Myocyte (in vitro differentiated cells): ENCODE results near the gene REG1B. TPM values are rescaled to one million over a fixed set of nuclear protein-coding genes. Genes with fewer than 3 reads are reported as not detected.

Source experiments
- DNase-seq: peaks from one replicate; pipeline ENCODE4 v3.0.0-alpha.2; 2012; ENCODE audit warnings: low read depth
- polyA plus RNA-seq: library from polyadenylated mRNA; unstranded; fragments of >200 nt; gene quantifications from one replicate; pipeline ENCODE4 v1.2.1, GENCODE V29; 2012; ENCODE audit warnings: missing spikeins
- total RNA-seq: library from RNA; depleted of rRNA; stranded (reverse); fragments of >200 nt; gene quantifications from 2 replicates; pipeline ENCODE4 v1.2.3, GENCODE V29; 2014

Gene REG1B, protein sequence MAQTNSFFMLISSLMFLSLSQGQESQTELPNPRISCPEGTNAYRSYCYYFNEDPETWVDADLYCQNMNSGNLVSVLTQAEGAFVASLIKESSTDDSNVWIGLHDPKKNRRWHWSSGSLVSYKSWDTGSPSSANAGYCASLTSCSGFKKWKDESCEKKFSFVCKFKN
- total RNA-seq, result not detected in 2 replicates
- polyA plus RNA-seq, result not detected

DNA sequence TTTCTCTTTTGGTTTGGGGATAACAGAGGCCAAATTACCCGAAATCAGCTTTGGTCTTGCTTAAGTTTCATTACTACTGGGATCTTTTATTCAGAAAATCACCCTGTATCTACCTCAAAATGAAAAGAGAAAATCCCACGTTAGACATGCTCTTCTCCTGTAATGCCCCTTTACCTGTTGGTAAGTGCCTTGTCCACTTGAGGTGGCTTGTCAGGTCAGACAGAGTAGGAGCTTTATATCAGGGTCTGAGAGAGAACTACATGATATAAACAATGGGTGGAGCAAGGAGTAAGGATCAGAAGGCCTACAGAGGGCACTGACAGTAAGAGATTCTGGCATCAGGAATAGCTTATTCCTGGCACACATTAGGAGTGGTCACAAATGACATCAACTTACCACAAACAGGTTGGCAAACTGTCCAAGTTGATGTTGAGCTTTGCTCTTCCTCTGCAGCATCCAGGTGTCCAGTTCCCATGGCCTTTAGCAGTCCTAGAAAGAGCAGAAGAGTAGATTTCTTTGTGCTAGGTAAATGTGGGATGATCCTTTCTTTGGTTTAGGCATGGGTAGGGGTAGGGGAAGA lies at the start of gene REG1B:
REG1B (minus strand) TSS at position 209 of the 580 bp plus-strand sequence. CDS start 381 bp downstream, outside the sequence.
- DNase-seq, result no peak

- no peak for DNase-seq
Observed at GRCh38 chr2:79131687-79132086, 43.9 kb upstream of the REG1B start.

DNA sequence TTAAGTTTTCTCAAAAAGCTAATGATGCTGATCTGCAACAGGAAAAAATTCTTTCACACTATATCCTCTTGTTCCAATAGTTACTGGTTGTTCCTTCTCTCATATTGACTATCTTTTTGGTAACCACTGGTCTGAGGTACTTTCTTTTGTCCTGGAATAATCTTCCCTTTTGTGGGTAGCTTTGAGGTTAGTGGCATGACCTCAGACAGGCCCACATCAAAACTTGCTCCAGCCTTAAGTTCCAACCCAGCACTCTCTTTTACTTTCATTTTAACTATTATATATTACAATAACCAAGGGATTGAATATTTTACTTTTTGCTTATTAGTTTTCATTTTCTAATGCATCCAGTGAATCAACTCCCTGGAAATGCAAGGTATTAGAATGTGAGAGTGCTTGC lies 42.0 kb upstream of the REG1B start:
- DNase-seq, result no peak

- no peak for DNase-seq
Observed at GRCh38 chr2:79129260-79129659, 41.5 kb upstream of the REG1B start.

- no peak for DNase-seq
Observed at GRCh38 chr2:79128406-79128805, 40.6 kb upstream of the REG1B start.

- DNase-seq, result no peak
Observed at GRCh38 chr2:79125721-79125985, 37.9 kb upstream of the REG1B start.

- no peak for DNase-seq
Observed at GRCh38 chr2:79124907-79125720, 37.3 kb upstream of the REG1B start.

- DNase-seq, result no peak
Observed at GRCh38 chr2:79122676-79123075, 34.9 kb upstream of the REG1B start.

DNA sequence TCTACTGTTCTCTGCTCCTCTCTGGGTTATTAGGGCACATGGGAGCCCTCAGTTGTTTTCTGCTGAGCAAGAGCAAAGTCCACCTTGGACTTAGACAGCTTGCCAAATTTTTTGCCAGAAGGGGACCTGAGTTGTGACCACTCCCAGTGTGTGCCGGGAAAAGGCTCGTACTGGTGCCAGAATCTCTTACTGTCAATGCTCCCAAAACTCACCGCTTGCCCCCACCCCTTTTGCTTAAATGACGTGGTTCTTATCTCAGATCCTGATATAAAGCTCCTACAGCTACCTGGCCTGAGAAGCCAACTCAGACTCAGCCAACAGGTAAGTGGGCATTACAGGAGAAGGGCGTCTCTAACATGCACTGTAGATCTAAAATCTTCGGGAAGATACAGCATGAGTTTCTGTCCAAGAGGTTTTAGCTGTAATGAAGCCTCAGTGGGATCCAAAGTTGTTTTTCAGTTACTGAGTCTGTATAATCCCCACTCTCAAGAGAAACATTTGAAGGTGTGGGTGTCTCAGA lies 32.5 kb upstream of the REG1B start, which contains the start of gene REG1A:
REG1A (plus strand) TSS at position 295 of the 520 bp plus-strand sequence. CDS start 374 bp downstream, outside the sequence.
- no peak for DNase-seq

DNA sequence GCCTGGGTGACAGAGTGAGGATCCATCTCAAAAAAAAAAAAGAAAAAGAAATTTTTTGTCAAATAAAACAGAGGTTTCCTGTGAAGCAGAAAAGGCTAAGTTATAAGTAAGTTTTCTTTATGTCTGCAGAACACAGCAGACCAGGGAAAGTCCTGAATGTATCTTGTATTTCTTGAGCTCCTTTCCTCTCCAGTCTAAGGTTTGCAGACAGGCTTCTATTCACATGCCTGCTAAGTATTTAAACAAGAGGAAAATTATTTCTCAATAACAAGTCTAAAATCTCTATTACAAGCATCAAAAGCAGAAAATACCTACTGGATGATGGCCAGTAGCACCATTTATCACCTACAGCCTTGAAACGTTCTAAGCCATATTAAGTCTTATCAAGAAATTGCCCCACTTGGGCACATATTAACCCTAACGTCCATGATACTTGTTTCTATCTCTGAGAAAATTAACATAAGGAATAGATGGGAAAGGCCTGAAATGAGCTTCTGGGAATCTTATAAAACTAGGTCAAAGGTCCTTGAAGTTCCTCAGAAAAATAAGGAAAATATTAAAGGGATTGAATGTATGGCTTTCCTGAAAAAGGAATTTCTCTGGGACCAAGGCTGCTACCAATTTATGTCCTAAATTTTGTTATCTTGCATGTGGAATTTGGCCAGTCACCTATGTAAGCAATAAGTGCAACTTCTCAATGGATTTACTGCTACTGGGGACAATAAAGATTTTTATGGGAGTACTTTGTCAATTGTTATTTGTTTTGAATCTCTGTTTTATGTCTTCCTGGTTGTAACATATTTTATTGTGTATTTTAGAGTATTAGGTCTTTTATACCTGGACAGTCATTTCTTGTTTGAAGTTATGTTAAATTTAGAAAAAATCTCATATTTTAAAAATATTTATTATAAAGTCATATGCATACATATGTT lies 29.5 kb upstream of the REG1B start:
- no peak for DNase-seq

- DNase-seq, result no peak
Observed at GRCh38 chr2:79114797-79115494, 27.2 kb upstream of the REG1B start.

- no peak for DNase-seq
Observed at GRCh38 chr2:79112269-79112668, 24.5 kb upstream of the REG1B start.

GRCh38 chr2:79105259-79105658 lies 17.5 kb upstream of the REG1B start:
- DNase-seq, result no peak

GRCh38 chr2:79103214-79103613 lies 15.4 kb upstream of the REG1B start:
- no peak for DNase-seq

DNA sequence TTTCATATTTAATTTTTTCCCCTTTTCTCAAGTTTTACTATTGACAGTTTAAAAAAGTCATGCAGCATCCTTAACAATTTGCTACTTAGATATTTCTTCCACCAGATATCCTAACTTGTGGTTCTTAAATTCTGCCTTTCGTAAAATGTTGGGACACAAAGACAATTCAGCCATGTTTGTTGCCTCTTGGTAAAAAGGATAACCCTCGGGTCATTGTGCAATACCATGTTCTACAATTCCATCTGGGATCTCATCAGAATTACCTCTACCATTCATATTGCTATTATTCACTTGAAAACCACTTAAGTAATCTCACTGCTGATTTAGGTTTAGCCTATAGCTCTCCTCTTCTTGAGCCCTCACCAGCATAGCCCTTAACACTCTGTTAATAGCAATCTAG lies 13.2 kb upstream of the REG1B start:
- DNase-seq, result no peak

- no peak for DNase-seq
Observed at GRCh38 chr2:79100285-79100684, 12.5 kb upstream of the REG1B start.

DNA sequence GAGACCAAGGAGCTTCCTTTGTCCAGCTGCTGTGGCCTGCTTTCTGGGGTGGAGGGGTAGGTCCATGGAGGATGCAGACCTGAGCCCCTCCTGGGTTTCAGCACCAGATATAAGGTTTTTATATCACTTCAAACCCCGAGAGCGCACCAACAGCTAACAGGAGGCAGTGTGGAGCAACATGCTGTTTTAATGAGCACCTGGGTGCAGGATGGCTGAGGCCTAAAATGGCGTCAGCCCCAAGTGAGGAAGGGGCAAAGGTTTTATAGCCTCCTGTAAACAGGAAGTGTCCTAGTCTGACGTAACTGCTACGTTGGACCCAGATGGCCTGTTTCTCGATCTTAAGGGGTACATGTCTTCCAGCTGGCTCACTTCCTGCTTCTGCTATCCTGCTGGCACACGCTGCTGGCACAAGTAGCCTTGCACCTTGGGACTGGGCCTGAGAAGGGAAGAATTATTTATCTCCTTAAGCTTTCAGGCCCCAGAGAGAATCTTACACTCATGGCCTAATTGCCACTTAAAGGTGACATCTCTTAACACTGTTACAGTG lies 11.4 kb upstream of the REG1B start:
- no peak for DNase-seq

DNA sequence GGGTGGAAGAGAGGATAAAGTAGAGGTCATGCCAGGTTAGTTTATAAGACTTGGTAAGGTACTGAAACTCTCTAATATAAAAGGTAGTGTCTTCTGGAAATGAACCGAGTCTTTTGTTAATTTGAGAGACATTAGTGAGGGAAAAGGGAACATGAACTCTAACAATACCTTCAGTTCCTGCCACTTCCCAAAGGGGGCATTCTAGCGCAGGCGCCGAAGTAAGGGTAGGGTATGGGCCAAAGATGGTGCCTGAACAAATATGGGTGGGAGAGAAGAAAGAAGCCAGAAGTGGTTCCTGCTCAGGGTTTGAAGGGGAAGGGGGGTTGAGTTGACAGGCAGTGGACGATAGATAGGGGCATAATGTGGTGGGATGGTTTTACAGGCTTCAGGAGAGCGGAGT lies 10.1 kb upstream of the REG1B start:
- no peak for DNase-seq

GRCh38 chr2:79090693-79091092 lies 2.9 kb upstream of the REG1B start:
- no peak for DNase-seq

DNA sequence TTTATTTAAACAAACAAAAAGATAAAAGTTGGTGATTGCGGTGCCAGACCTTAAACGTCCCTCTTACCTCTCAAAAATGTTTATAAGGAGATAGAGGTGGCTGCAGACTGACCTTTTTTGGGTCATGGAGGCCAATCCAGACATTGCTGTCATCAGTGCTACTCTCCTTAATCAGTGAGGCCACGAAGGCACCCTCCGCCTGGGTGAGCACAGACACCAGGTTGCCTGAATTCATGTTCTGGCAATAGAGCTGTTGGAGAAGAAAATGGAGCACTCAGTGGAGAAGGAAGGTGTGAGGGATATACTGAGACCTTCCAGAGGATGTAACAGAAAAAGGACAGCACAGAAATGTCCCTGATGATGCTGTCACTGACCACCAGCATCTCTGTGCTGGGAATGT lies 1.5 kb downstream of the REG1B start:
- no peak for DNase-seq
